GM21737 (cell line): ENCODE measurements around the gene PRPS1L1.

ENCODE experiments used
- ATAC-seq: cut with Tn5 transposase; IDR thresholded peaks from one replicate; pipeline ENCODE4 v1.9.1; 2021; ENCODE audit warnings: mild to moderate bottlenecking, moderate library complexity; ENCODE audit not compliant: unreplicated experiment

The PRPS1L1 gene

GRCh38 chr7:18016547-18017444 is 10.8 kb downstream of the PRPS1L1 start:
- no peak for ATAC-seq

- ATAC-seq = no peak
Measured at GRCh38 chr7:18013936-18014335, 13.7 kb downstream of the PRPS1L1 start.

GRCh38 chr7:18004372-18004771 is 23.3 kb downstream of the PRPS1L1 start:
- ATAC-seq = no peak

- ATAC-seq = no peak
Measured at GRCh38 chr7:18003286-18003994, 24.2 kb downstream of the PRPS1L1 start.

- no peak for ATAC-seq
Measured at GRCh38 chr7:17998692-17999091, 29.0 kb downstream of the PRPS1L1 start.

GRCh38 chr7:17996442-17997223 is 31.0 kb downstream of the PRPS1L1 start:
- ATAC-seq = no peak

GRCh38 chr7:17996040-17996439 is 31.6 kb downstream of the PRPS1L1 start:
- ATAC-seq = no peak

- ATAC-seq = no peak
Measured at GRCh38 chr7:17994079-17994850, 33.4 kb downstream of the PRPS1L1 start.

- ATAC-seq = no peak
Measured at GRCh38 chr7:17991866-17992648, 35.6 kb downstream of the PRPS1L1 start.

GRCh38 chr7:17990761-17991160 is 36.9 kb downstream of the PRPS1L1 start:
- no peak for ATAC-seq

GRCh38 chr7:17989546-17989945 is 38.1 kb downstream of the PRPS1L1 start:
- ATAC-seq = no peak

GRCh38 chr7:17988858-17989257 is 38.8 kb downstream of the PRPS1L1 start:
- no peak for ATAC-seq

GRCh38 chr7:17988141-17988540 is 39.5 kb downstream of the PRPS1L1 start:
- no peak for ATAC-seq

GRCh38 chr7:17986851-17987250 is 40.8 kb downstream of the PRPS1L1 start:
- no peak for ATAC-seq

- no peak for ATAC-seq
Measured at GRCh38 chr7:17985473-17986239, 42.0 kb downstream of the PRPS1L1 start.

GRCh38 chr7:17984288-17984687 is 43.4 kb downstream of the PRPS1L1 start:
- no peak for ATAC-seq

- no peak for ATAC-seq
Measured at GRCh38 chr7:17983221-17984062, 44.2 kb downstream of the PRPS1L1 start.

GRCh38 chr7:17976952-17977351 is 50.7 kb downstream of the PRPS1L1 start:
- ATAC-seq = no peak
